SK-N-SH treated with all-trans-retinoic acid at 6 μM for 48 hours (cell line): Measurements from ENCODE around the gene FAF1.
"Not testable (repeated sequence)": the region's sequence is repeated elsewhere in the genome, so short reads cannot be mapped to it uniquely, and the experiment has no call there.

Experiments
- ATAC-seq: fragments of 200-7000 bp; cut with Tn5 transposase; 3 replicates; pipeline ENCODE4 v1.9.1; 2020; ENCODE audit warnings: mild to moderate bottlenecking, moderate library complexity
- ARNTL ChIP-seq: fragments of 450-650 bp; formaldehyde crosslinking; IDR thresholded peaks from 2 replicates; pipeline ENCODE4 v1.5.0; 2020; ENCODE audit warnings: low read depth, mild to moderate bottlenecking, moderate library complexity, borderline replicate concordance
- BACH2 ChIP-seq: fragments of 250-450 bp; sonication (Bioruptor Pico); IDR thresholded peaks from 2 replicates; pipeline ENCODE4 v1.9.0; 2021; ENCODE audit warnings: mild to moderate bottlenecking, borderline replicate concordance
- CSDC2 ChIP-seq: fragments of 250-450 bp; sonication (Bioruptor Pico); IDR thresholded peaks from 2 replicates; pipeline ENCODE4 v1.5.0; 2020; ENCODE audit warnings: mild to moderate bottlenecking, moderate library complexity
- ESRRG ChIP-seq: fragments of 250-450 bp; sonication (Bioruptor Pico); IDR thresholded peaks from 2 replicates; pipeline ENCODE4 v1.6.1; 2021; ENCODE audit warnings: mild to moderate bottlenecking
- GLIS3 ChIP-seq: fragments of 250-450 bp; sonication (Bioruptor Pico); IDR thresholded peaks from 2 replicates; pipeline ENCODE4 v1.5.0; 2020; ENCODE audit warnings: mild to moderate bottlenecking, moderate library complexity
- ISL1 ChIP-seq: fragments of 250-450 bp; sonication (Bioruptor Pico); IDR thresholded peaks from 2 replicates; pipeline ENCODE4 v2.1.2; 2022; ENCODE audit warnings: mild to moderate bottlenecking, moderate library complexity
- PPARA ChIP-seq: fragments of 250-450 bp; sonication (Bioruptor Pico); IDR thresholded peaks from 2 replicates; pipeline ENCODE4 v1.5.0; 2020; ENCODE audit warnings: mild to moderate bottlenecking, borderline replicate concordance
- SNAI2 ChIP-seq: fragments of 250-450 bp; sonication (Bioruptor Pico); IDR thresholded peaks from 2 replicates; pipeline ENCODE4 v1.5.0; 2020; ENCODE audit warnings: mild to moderate bottlenecking, moderate library complexity
- TOX ChIP-seq: fragments of 250-450 bp; sonication (Bioruptor Pico); IDR thresholded peaks from 2 replicates; pipeline ENCODE4 v1.8.0; 2021; ENCODE audit warnings: mild to moderate bottlenecking, moderate library complexity, borderline replicate concordance
- ZFP3 ChIP-seq: fragments of 250-450 bp; sonication (Bioruptor Pico); IDR thresholded peaks from 2 replicates; pipeline ENCODE4 v1.5.0; 2020; ENCODE audit warnings: mild to moderate bottlenecking, moderate library complexity
- ZFP30 ChIP-seq: fragments of 450-650 bp; formaldehyde crosslinking; IDR thresholded peaks from 2 replicates; pipeline ENCODE4 v1.5.0; 2022; ENCODE audit warnings: mild to moderate bottlenecking, moderate library complexity
- ZNF70 ChIP-seq: fragments of 450-650 bp; formaldehyde crosslinking; IDR thresholded peaks from 2 replicates; pipeline ENCODE4 v1.5.0; 2020; ENCODE audit warnings: mild to moderate bottlenecking, moderate library complexity
- ZNF8 ChIP-seq: fragments of 450-650 bp; formaldehyde crosslinking; IDR thresholded peaks from 2 replicates; pipeline ENCODE4 v1.5.0; 2020; ENCODE audit warnings: mild to moderate bottlenecking, moderate library complexity
- TF ChIP-seq, protein P1 (sequence below): fragments of 250-450 bp; sonication (Bioruptor Pico); IDR thresholded peaks from 2 replicates; pipeline ENCODE4 v1.5.1; 2020; ENCODE audit warnings: low read depth, mild to moderate bottlenecking, moderate library complexity
- TF ChIP-seq, protein P2 (sequence below): fragments of 250-450 bp; sonication (Bioruptor Pico); IDR thresholded peaks from 2 replicates; pipeline ENCODE4 v1.5.0; 2020; ENCODE audit warnings: mild to moderate bottlenecking, moderate library complexity
- TF ChIP-seq, protein P3 (sequence below): fragments of 250-450 bp; sonication (Bioruptor Pico); IDR thresholded peaks from 2 replicates; pipeline ENCODE4 v1.8.0; 2020; ENCODE audit warnings: mild to moderate bottlenecking, moderate library complexity, borderline replicate concordance
- TF ChIP-seq, protein P4 (sequence below): fragments of 250-450 bp; sonication (Bioruptor Pico); IDR thresholded peaks from 2 replicates; pipeline ENCODE4 v1.8.0; 2021; ENCODE audit warnings: low read depth, mild to moderate bottlenecking, moderate library complexity, borderline replicate concordance
- TF ChIP-seq, protein P5 (sequence below): fragments of 250-450 bp; sonication (Bioruptor Pico); IDR thresholded peaks from 2 replicates; pipeline ENCODE4 v1.5.1; 2021; ENCODE audit warnings: mild to moderate bottlenecking, moderate library complexity

Gene FAF1

DNA sequence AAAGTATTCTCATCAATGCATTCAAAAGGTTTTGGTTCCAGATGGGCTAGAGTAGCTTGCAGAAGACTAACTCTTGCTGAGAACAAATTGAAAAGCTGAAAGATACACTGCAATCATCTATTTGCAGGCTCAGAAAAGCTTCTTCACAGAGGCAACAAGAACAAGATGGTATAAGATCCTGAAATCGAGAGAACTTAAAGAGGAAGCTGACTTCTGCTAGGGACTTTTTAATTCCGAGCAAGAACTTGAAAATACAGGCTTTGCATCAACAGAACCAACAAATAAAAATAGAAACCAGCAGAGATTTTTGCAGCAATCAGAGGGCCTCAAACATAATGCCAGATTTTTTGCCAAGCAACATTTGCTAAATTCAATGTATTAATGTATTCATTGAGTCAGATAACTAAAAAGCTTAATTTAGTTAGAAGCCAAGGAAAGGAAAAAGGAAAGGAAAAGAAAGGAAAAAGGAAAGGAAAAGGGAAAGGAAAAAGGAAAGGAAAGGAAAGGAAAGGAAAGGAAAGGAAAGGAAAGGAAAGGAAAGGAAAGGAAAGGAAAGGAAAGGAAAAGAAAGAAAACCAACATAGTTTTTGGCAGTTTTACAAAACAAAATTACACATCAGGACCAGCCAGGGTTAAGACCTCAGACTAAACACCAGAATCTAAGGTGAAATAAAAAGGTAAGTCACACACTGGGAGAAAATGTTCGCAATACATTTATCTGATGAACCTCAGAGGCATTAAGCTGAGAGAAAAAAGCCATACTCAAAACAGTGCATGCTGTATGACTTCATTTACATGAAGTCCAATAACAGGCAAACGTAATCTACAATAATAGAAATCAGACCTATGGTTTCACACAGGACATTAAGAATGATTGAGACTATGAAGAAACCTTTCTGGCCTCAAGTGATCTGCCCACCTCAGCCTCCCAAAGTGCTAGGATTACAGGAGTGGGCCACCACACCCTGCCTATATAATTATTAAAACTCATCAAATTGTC, 42.6 kb downstream of the FAF1 start (continued):
- TF ChIP-seq, protein P1, sequence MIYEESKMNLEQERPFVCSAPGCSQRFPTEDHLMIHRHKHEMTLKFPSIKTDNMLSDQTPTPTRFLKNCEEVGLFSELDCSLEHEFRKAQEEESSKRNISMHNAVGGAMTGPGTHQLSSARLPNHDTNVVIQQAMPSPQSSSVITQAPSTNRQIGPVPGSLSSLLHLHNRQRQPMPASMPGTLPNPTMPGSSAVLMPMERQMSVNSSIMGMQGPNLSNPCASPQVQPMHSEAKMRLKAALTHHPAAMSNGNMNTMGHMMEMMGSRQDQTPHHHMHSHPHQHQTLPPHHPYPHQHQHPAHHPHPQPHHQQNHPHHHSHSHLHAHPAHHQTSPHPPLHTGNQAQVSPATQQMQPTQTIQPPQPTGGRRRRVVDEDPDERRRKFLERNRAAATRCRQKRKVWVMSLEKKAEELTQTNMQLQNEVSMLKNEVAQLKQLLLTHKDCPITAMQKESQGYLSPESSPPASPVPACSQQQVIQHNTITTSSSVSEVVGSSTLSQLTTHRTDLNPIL (CRISPR knock-in tag) = no peak

DNA sequence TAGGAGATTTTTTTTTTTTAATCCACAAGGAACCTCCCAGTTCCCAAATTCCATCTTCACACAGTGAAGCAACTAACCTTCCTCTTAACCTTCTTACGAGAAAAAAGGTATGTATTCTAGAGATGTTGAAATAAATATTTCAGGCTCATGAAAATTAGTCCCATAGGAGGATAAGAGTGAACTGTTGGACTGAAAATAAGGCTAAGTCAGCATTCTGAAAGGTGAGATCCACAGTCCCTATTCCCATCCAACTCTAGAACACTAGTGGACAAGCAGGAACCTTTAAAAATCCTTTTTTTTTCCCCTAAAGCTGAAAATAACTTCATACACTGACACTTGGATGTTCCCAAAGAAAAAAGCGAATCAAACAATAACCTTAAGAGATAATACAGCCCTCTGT, 44.4 kb downstream of the FAF1 start:
- TF ChIP-seq ZFP3 (CRISPR knock-in tag) (no peak), ISL1 (CRISPR knock-in tag) (no peak), ESRRG (CRISPR knock-in tag) (no peak)
- TF ChIP-seq, protein P2, sequence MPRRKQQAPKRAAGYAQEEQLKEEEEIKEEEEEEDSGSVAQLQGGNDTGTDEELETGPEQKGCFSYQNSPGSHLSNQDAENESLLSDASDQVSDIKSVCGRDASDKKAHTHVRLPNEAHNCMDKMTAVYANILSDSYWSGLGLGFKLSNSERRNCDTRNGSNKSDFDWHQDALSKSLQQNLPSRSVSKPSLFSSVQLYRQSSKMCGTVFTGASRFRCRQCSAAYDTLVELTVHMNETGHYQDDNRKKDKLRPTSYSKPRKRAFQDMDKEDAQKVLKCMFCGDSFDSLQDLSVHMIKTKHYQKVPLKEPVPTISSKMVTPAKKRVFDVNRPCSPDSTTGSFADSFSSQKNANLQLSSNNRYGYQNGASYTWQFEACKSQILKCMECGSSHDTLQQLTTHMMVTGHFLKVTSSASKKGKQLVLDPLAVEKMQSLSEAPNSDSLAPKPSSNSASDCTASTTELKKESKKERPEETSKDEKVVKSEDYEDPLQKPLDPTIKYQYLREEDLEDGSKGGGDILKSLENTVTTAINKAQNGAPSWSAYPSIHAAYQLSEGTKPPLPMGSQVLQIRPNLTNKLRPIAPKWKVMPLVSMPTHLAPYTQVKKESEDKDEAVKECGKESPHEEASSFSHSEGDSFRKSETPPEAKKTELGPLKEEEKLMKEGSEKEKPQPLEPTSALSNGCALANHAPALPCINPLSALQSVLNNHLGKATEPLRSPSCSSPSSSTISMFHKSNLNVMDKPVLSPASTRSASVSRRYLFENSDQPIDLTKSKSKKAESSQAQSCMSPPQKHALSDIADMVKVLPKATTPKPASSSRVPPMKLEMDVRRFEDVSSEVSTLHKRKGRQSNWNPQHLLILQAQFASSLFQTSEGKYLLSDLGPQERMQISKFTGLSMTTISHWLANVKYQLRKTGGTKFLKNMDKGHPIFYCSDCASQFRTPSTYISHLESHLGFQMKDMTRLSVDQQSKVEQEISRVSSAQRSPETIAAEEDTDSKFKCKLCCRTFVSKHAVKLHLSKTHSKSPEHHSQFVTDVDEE (CRISPR knock-in tag) = no peak
- TF ChIP-seq, protein P3, sequence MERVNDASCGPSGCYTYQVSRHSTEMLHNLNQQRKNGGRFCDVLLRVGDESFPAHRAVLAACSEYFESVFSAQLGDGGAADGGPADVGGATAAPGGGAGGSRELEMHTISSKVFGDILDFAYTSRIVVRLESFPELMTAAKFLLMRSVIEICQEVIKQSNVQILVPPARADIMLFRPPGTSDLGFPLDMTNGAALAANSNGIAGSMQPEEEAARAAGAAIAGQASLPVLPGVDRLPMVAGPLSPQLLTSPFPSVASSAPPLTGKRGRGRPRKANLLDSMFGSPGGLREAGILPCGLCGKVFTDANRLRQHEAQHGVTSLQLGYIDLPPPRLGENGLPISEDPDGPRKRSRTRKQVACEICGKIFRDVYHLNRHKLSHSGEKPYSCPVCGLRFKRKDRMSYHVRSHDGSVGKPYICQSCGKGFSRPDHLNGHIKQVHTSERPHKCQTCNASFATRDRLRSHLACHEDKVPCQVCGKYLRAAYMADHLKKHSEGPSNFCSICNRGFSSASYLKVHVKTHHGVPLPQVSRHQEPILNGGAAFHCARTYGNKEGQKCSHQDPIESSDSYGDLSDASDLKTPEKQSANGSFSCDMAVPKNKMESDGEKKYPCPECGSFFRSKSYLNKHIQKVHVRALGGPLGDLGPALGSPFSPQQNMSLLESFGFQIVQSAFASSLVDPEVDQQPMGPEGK = no peak
- ATAC-seq = no peak

DNA sequence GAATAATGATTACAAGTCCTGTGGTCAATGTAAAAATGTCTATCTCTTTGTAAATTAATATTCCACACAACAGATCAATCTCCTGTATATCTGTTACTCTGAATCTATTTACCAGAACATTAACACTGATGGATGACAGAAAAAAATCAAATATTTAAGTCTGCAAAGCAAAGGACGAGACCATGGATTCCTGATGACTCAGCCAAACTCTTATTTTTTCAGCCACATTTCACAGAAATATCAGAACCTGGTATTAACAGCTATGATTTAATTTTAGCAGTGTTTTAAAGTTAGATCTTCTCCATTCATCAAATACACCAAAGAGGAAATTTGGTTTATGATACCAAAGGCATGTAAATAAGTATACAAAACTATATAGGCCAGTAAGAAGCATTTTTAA, 46.1 kb downstream of the FAF1 start:
- no peak for ATAC-seq
- TF ChIP-seq ZNF8 (CRISPR knock-in tag) (no peak), ESRRG (CRISPR knock-in tag) (no peak), SNAI2 (CRISPR knock-in tag) (no peak), GLIS3 (CRISPR knock-in tag) (no peak), ISL1 (CRISPR knock-in tag) (no peak), ARNTL (CRISPR knock-in tag) (no peak), CSDC2 (CRISPR knock-in tag) (no peak), BACH2 (CRISPR knock-in tag) (no peak), PPARA (CRISPR knock-in tag) (no peak), ZFP30 (no peak), ZNF70 (CRISPR knock-in tag) (no peak), TOX (CRISPR knock-in tag) (no peak), ZFP3 (CRISPR knock-in tag) (no peak)
- TF ChIP-seq, protein P3 = no peak
- TF ChIP-seq, protein P4, sequence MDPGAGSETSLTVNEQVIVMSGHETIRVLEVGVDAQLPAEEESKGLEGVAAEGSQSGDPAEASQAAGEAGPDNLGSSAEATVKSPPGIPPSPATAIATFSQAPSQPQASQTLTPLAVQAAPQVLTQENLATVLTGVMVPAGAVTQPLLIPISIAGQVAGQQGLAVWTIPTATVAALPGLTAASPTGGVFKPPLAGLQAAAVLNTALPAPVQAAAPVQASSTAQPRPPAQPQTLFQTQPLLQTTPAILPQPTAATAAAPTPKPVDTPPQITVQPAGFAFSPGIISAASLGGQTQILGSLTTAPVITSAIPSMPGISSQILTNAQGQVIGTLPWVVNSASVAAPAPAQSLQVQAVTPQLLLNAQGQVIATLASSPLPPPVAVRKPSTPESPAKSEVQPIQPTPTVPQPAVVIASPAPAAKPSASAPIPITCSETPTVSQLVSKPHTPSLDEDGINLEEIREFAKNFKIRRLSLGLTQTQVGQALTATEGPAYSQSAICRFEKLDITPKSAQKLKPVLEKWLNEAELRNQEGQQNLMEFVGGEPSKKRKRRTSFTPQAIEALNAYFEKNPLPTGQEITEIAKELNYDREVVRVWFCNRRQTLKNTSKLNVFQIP (CRISPR knock-in tag) = no peak
- TF ChIP-seq, protein P5, sequence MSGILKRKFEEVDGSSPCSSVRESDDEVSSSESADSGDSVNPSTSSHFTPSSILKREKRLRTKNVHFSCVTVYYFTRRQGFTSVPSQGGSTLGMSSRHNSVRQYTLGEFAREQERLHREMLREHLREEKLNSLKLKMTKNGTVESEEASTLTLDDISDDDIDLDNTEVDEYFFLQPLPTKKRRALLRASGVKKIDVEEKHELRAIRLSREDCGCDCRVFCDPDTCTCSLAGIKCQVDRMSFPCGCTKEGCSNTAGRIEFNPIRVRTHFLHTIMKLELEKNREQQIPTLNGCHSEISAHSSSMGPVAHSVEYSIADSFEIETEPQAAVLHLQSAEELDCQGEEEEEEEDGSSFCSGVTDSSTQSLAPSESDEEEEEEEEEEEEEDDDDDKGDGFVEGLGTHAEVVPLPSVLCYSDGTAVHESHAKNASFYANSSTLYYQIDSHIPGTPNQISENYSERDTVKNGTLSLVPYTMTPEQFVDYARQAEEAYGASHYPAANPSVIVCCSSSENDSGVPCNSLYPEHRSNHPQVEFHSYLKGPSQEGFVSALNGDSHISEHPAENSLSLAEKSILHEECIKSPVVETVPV = no peak
- TF ChIP-seq, protein P2 (CRISPR knock-in tag) = no peak
- TF ChIP-seq, all 23 proteins: peak for 0

DNA sequence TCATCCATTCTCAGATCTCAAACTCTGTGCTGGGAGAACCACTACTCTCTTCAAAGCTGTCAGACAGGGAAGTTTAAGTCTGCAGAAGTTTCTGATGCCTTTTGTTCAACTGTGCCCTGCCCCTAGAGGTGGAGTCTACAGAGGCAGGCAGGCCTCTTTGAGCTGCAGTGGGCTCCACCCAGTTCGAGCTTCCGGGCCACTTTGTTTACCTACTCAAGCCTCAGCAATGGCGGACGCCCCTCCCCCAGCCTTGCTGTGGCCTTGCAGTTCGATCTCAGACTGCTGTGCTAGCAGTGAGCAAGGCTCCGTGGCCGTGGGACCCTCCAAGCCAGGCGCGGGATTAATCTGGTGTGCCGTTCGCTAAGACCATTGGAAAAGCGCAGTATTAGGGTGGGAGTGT, 49.7 kb downstream of the FAF1 start:
- not testable (repeated sequence) for ATAC-seq

DNA sequence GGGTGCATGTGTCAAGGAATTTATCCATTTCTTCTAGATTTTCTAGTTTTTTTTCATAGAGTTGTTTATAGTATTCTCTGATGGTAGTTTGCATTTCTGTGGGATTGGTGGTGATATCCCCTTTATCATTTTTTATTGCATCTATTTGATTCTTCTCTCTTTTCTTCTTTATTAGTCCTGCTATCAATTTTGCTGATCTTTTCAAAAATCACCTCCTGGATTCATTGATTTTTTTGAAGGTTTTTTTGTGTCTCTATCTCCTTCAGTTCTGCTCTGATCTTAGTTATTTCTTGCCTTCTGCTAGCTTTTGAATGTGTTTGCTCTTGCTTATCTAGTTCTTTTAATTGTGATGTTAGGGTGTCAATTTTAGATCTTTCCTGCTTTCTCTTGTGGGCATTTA, 52.5 kb downstream of the FAF1 start:
- ATAC-seq = not testable (repeated sequence)

DNA sequence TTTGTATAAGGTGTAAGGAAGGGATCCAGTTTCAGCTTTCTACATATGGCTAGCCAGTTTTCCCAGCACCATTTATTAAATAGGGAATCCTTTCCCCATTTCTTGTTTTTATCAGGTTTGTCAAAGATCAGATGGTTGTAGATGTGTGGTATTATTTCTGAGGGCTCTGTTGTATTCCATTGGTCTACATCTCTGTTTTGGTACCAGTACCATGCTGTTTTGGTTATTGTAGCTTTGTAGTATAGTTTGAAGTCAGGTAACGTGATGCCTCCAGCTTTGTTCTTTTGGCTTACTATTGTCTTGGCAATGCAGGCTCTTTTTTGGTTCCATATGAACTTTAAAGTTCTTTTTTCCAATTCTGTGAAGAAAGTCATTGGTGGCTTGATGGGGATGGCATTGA, 54.0 kb downstream of the FAF1 start:
- not testable (repeated sequence) for ATAC-seq
